Hepatocyte (in vitro differentiated cells): ENCODE results near the gene DNTT. TPM values are rescaled to one million over a fixed set of nuclear protein-coding genes. Genes with fewer than 3 reads are reported as not detected.
A peak's percentile ranks its signal among the peaks of the same experiment; 100 is the strongest.

ENCODE experiments used
- DNase-seq: peaks from one replicate; pipeline ENCODE4 v3.0.0-alpha.2; 2016; ENCODE audit warnings: low spot score
- H2AFZ ChIP-seq: fragments of 200-600 bp; sonication (generic); 2 replicates; pipeline ENCODE4 v1.6.0; 2016; ENCODE audit warnings: antibody characterized with exemption, mild to moderate bottlenecking
- H3K27ac ChIP-seq: fragments of 200-600 bp; sonication (generic); 2 replicates; pipeline ENCODE4 v1.5.1; 2016; ENCODE audit warnings: mild to moderate bottlenecking
- H3K27me3 ChIP-seq: fragments of 200-600 bp; sonication (generic); 2 replicates; pipeline ENCODE4 v1.6.1; 2016
- H3K36me3 ChIP-seq: fragments of 200-600 bp; sonication (generic); replicated peaks from 2 replicates; pipeline ENCODE4 v1.5.1; 2016; ENCODE audit warnings: low read depth; ENCODE audit not compliant: insufficient read depth
- H3K4me1 ChIP-seq: fragments of 200-600 bp; sonication (generic); 2 replicates; pipeline ENCODE4 v1.5.1; 2016; ENCODE audit warnings: mild to moderate bottlenecking, moderate library complexity; ENCODE audit not compliant: insufficient read depth
- H3K4me2 ChIP-seq: fragments of 200-600 bp; sonication (generic); 2 replicates; pipeline ENCODE4 v1.6.0; 2016
- H3K4me3 ChIP-seq: fragments of 200-600 bp; sonication (generic); 2 replicates; pipeline ENCODE4 v1.5.1; 2016; ENCODE audit warnings: mild to moderate bottlenecking
- H3K79me2 ChIP-seq: fragments of 200-600 bp; sonication (generic); 2 replicates; pipeline ENCODE4 v1.6.0; 2017; ENCODE audit warnings: mild to moderate bottlenecking
- H3K9me2 ChIP-seq: fragments of 200-600 bp; sonication (generic); replicated peaks from 2 replicates; pipeline ENCODE4 v1.6.0; 2017; ENCODE audit warnings: mild to moderate bottlenecking; ENCODE audit not compliant: insufficient read depth
- H3K9me3 ChIP-seq: fragments of 200-600 bp; sonication (generic); 2 replicates; pipeline ENCODE4 v1.5.1; 2016; ENCODE audit warnings: low read depth, mild to moderate bottlenecking
- H4K20me1 ChIP-seq: fragments of 200-600 bp; sonication (generic); 2 replicates; pipeline ENCODE4 v1.6.0; 2016; ENCODE audit warnings: mild to moderate bottlenecking; ENCODE audit not compliant: insufficient read depth, poor library complexity, severe bottlenecking
- EZH2 ChIP-seq: fragments of 200-600 bp; sonication (generic); IDR thresholded peaks from 2 replicates; pipeline ENCODE4 v1.6.1; 2016; ENCODE audit warnings: antibody characterized with exemption, mild to moderate bottlenecking, borderline replicate concordance
- EZH2phosphoT487 ChIP-seq: fragments of 200-600 bp; sonication (generic); IDR thresholded peaks from one replicate; pipeline ENCODE4 v1.6.1; 2018; ENCODE audit warnings: antibody characterized with exemption, mild to moderate bottlenecking, low read depth, moderate library complexity; ENCODE audit not compliant: unreplicated experiment, severe bottlenecking
- WGBS: methylation state at CpG from one replicate; pipeline ENCODE4 v1.1.6; 2016; ENCODE audit warnings: low lambda C conversion rate; ENCODE audit errors: missing lambda C conversion rate; 5-methylcytosine and 5-hydroxymethylcytosine counted together
- polyA plus RNA-seq: library from polyadenylated mRNA; unstranded; fragments of >200 nt; fragmentation: Nextera tagmentation; extraction: Ambion mirVana; gene quantifications from 2 replicates; pipeline ENCODE4 v1.2.1, GENCODE V29; 2016
- total RNA-seq: library from RNA; depleted of rRNA; stranded (reverse); fragments of >200 nt; gene quantifications from 2 replicates; pipeline ENCODE4 v1.2.3, GENCODE V29; 2014
- TF ChIP-seq, protein P1 (sequence below): fragments of 200-600 bp; sonication (generic); IDR thresholded peaks from 2 replicates; pipeline ENCODE4 v1.5.1; 2016; ENCODE audit warnings: antibody characterized with exemption, mild to moderate bottlenecking; ENCODE audit not compliant: poor library complexity

DNTT gene
- total and polyA plus RNA-seq, 2 experiments from 2014 or later, result 0.10 TPM; not detected in 1

DNA sequence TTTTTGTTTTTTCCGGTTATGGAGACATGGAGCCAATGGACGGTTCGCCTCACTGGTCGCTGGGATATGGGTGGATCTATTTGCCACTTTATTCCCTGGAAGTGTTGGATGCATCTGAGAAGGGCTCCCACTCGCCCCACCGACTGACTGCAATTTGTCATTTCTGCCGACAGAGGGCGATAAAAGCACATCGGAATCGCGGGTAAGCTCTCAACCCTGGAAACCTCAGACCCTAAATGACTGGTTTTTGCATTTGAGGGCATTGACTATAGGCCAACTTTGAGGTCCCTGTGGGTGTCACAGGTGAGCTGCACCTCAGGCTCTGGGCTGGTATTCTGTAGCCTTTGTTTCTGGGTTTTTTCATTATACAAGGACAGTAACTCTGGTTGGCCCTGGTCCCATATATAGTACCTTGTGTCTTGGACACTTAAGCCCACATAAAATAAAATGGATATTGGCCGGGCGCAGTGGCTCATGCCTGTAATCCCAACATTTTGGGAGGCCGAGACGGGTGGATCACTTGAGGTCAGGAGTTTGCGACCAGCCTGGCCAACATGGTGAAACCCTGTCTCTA lies 66.4 kb downstream of the DNTT start:
- WGBS, result 39% methylated on average over 16 of the region's 16 CpGs
- Histone ChIP-seq H3K27ac (no peak overlapping the region), H3K79me2 (no peaks in the 10 kb centered on the region), H4K20me1 (no peaks in the 10 kb centered on the region), H2AFZ (no peak overlapping the region), H3K4me2 (no peak overlapping the region), H3K9me3 (no peaks in the 10 kb centered on the region), H3K9me2 (no peaks in the 10 kb centered on the region), H3K4me1 (no peaks in the 10 kb centered on the region), H3K27me3 (no peaks in the 10 kb centered on the region), H3K36me3 (no peaks in the 10 kb centered on the region), H3K4me3 (no peak overlapping the region)
- TF ChIP-seq EZH2phosphoT487, result no peak
- TF ChIP-seq EZH2, result no peak
- TF ChIP-seq, protein P1, sequence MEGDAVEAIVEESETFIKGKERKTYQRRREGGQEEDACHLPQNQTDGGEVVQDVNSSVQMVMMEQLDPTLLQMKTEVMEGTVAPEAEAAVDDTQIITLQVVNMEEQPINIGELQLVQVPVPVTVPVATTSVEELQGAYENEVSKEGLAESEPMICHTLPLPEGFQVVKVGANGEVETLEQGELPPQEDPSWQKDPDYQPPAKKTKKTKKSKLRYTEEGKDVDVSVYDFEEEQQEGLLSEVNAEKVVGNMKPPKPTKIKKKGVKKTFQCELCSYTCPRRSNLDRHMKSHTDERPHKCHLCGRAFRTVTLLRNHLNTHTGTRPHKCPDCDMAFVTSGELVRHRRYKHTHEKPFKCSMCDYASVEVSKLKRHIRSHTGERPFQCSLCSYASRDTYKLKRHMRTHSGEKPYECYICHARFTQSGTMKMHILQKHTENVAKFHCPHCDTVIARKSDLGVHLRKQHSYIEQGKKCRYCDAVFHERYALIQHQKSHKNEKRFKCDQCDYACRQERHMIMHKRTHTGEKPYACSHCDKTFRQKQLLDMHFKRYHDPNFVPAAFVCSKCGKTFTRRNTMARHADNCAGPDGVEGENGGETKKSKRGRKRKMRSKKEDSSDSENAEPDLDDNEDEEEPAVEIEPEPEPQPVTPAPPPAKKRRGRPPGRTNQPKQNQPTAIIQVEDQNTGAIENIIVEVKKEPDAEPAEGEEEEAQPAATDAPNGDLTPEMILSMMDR, result peak; percentile 65
- DNase-seq, result peak; percentile 45

DNA sequence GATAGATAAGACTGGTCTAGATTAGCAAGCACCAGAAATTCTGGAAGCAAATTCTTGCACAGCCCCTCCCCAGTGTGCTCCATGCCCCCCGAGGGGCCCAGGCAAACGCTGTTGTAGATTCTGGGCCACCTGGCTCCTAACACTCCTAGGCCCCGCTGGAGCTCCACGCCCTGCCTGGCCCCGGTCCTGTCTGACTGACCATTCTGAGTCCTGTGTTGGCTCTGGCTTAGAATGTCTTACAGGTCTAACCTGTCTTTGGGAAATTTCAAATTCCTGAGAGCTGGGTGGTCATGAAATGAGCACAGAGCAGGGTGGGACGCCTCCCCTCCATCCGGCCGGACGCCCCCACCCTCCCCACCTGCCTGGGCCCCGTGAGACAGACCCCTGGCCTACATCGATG lies 67.1 kb downstream of the DNTT start:
- Histone ChIP-seq H3K4me2 (no peak overlapping the region), H3K4me3 (no peak overlapping the region), H3K79me2 (no peaks in the 10 kb centered on the region), H4K20me1 (no peaks in the 10 kb centered on the region), H3K36me3 (no peaks in the 10 kb centered on the region), H3K4me1 (no peaks in the 10 kb centered on the region), H3K27ac (no peak overlapping the region), H3K9me2 (no peaks in the 10 kb centered on the region), H2AFZ (no peak overlapping the region), H3K27me3 (no peaks in the 10 kb centered on the region), H3K9me3 (no peaks in the 10 kb centered on the region)
- WGBS, result 74% methylated on average over 11 of the region's 11 CpGs
- TF ChIP-seq EZH2 (no peak), EZH2phosphoT487 (no peak)
- TF ChIP-seq, protein P1, result no peak
- DNase-seq, result no peak

DNA sequence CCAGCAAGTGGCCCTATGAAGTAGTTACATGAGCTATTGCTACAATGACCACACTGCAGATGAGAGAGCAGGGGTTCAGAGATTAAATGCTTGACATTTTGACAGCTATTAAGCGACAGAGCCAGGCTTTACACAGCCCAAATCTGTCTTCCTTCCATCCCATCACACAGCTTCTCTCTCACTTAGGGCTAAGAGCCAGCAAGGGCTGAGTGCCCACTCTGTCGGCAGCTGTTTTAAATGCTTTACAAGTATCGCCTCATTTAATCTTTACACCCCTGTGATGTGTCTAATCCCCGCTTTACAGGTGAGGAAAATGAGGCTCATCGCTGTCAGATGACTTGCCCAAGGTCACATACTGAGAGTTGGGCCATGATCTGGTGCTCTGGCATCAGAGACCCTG lies 69.8 kb downstream of the DNTT start:
- 93% methylated on average over 5 of the region's 5 CpGs for WGBS
- Histone ChIP-seq H3K27ac (no peak overlapping the region), H3K9me3 (no peaks in the 10 kb centered on the region), H3K4me3 (no peak overlapping the region), H3K27me3 (no peaks in the 10 kb centered on the region), H3K36me3 (no peaks in the 10 kb centered on the region), H2AFZ (no peak overlapping the region), H3K9me2 (no peaks in the 10 kb centered on the region), H3K4me2 (no peak overlapping the region), H3K4me1 (no peaks in the 10 kb centered on the region), H3K79me2 (no peaks in the 10 kb centered on the region), H4K20me1 (no peaks in the 10 kb centered on the region)
- TF ChIP-seq EZH2phosphoT487 (no peak), EZH2 (no peak)
- TF ChIP-seq, protein P1, result no peak
- DNase-seq, result no peak
